ENCODE results near the gene PTPRR.
A peak's percentile ranks its signal among the peaks of the same experiment; 100 is the strongest.

Gene PTPRR

DNA sequence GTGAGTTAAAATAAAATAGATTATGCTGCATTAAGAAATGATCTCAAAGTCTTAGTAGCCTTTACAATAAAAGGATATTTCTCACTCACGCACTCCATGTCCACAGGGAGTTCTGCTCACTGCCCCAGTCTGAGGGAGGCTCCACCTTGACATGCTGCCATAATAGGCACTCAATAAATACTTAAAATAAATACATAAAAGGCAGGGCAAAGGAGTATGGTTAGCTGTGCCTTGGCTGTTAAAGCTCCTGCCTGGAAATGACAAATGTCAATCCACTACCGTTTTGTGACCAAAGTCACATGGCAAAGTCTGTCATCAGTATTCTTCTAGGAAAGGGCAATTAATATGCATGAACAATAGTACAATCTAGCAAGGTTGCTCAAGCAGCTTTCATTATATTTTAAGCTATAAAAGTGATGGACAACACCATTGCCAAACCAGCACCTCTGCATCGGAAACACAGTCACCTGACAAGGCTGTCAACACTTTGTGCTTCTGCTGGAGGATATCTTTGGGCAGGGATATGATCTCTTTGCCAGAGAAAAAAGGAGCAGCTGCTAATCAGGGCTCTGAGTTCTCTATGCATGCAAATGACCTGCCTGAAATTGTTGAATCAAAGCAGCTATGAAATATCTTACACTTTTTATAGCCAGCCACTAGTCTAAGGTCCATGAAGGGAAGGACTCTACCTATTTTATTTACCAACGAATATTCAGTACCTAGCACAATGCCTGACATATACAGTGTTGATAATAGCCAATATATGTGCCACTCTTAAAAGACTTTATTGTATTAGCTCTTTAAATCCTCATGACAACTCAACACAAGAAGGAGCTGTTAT is 90.1 kb downstream of the PTPRR start:
- H3K4me3 ChIP-seq (ENCODE audit: low read depth, low read length), result no peak overlapping the region
- TF ChIP-seq, protein P1, sequence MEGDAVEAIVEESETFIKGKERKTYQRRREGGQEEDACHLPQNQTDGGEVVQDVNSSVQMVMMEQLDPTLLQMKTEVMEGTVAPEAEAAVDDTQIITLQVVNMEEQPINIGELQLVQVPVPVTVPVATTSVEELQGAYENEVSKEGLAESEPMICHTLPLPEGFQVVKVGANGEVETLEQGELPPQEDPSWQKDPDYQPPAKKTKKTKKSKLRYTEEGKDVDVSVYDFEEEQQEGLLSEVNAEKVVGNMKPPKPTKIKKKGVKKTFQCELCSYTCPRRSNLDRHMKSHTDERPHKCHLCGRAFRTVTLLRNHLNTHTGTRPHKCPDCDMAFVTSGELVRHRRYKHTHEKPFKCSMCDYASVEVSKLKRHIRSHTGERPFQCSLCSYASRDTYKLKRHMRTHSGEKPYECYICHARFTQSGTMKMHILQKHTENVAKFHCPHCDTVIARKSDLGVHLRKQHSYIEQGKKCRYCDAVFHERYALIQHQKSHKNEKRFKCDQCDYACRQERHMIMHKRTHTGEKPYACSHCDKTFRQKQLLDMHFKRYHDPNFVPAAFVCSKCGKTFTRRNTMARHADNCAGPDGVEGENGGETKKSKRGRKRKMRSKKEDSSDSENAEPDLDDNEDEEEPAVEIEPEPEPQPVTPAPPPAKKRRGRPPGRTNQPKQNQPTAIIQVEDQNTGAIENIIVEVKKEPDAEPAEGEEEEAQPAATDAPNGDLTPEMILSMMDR (IDR thresholded peaks at IDR 0.05; ENCODE audit: low read depth, low read length, missing control alignments), result no peak
- in situ Hi-C loops (cut with HindIII; ENCODE audit: low sequenced_read_pairs), result loop anchor here (5.0 kb wide), 1 partner anchor 107 kb away; no protein-coding TSS in a partner anchor
- DNase-seq (ENCODE audit: low read depth), result no peak

DNA sequence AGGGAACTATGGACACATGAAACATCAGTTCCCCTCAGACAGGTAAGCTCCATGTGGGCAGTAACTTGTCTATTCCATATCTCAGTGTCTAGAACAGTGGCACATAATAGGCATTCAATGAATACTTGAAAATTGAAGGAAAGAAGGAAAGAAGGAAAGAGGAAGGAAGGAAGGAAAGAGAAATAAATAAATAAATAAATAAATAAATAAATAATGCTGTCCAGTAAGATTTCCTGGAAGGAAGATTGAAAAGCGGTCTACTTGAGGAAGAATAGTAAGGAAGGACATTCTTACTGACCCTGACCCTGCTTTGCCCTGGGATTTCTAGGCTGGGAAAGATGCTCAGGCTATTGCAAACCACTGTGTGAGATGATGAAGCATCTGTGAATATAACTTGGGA is 91.5 kb downstream of the PTPRR start:
- TF ChIP-seq, protein P1 (IDR thresholded peaks at IDR 0.05; ENCODE audit: low read depth, low read length, missing control alignments), result no peak
- no peak overlapping the region for H3K4me3 ChIP-seq (ENCODE audit: low read depth, low read length)
- DNase-seq (ENCODE audit: low read depth), result no peak
- in situ Hi-C loops (cut with HindIII; ENCODE audit: low sequenced_read_pairs), result no loop called here

DNA sequence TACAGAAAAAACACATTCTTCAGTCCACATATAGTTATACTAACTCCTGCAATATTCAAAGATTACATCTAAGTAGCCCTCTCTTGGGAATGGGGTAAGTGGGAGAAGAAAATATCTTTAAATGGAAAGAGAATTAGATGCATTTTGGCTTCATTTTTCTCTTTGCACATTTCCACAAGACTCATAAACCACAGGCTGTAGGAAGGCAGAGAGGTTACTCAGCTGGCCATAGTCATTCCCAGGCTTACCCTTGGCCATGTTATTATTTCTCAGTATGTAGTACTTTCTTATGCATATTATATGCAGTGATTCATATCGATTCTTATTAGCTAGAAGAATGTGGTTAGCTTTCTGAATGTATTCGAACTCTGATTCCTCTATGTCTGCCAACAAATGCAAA is 92.2 kb downstream of the PTPRR start:
- peak; percentile 63 for DNase-seq (ENCODE audit: low read depth)
- in situ Hi-C loops (cut with HindIII; ENCODE audit: low sequenced_read_pairs), result no loop called here
- H3K4me3 ChIP-seq (ENCODE audit: low read depth, low read length), result no peak overlapping the region
- TF ChIP-seq, protein P1 (IDR thresholded peaks at IDR 0.05; ENCODE audit: low read depth, low read length, missing control alignments), result no peak

DNA sequence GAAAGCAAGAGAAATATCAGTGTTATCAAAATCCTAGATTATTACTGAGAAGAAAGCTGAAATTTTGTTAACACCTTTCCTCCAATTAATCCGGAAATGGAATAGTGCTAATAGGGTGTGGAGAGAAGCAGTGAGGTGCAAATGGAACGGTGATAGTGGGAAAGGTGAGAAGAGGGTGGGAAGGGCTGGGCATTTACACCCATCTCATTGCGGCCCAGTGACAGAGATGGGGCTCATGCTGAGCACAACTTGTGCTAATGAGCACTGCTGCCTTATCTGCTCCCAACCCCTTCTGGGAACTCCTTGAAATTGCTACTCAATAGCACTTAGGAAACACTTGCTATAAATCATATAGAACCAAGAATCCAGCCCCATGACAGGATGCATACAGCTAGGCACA is 94.4 kb downstream of the PTPRR start:
- H3K4me3 ChIP-seq (ENCODE audit: low read depth, low read length), result no peak overlapping the region
- in situ Hi-C loops (cut with HindIII; ENCODE audit: low sequenced_read_pairs), result no loop called here
- TF ChIP-seq, protein P1 (IDR thresholded peaks at IDR 0.05; ENCODE audit: low read depth, low read length, missing control alignments), result no peak
- no peak for DNase-seq (ENCODE audit: low read depth)

DNA sequence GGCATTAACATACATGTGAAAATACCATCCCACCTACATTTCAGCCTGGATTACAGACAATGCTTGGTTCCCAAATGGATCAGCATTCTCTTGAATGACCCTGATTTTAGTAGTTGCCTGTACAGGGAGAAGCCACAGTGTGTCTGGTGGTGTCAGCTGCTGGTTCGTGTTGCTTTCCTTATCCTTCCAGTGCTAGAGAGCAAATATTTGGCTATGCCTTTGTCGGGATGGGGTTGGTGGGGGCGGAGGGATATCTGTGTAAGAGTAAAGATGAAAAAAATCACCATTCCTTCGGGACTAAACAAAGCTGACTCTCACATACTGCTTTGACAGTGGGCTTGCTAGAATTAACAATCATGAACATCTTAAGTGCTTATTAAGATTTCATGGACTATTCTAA is 96.0 kb downstream of the PTPRR start:
- no peak overlapping the region for H3K4me3 ChIP-seq (ENCODE audit: low read depth, low read length)
- in situ Hi-C loops (cut with HindIII; ENCODE audit: low sequenced_read_pairs), result no loop called here
- TF ChIP-seq, protein P1 (IDR thresholded peaks at IDR 0.05; ENCODE audit: low read depth, low read length, missing control alignments), result no peak
- no peak for DNase-seq (ENCODE audit: low read depth)

DNA sequence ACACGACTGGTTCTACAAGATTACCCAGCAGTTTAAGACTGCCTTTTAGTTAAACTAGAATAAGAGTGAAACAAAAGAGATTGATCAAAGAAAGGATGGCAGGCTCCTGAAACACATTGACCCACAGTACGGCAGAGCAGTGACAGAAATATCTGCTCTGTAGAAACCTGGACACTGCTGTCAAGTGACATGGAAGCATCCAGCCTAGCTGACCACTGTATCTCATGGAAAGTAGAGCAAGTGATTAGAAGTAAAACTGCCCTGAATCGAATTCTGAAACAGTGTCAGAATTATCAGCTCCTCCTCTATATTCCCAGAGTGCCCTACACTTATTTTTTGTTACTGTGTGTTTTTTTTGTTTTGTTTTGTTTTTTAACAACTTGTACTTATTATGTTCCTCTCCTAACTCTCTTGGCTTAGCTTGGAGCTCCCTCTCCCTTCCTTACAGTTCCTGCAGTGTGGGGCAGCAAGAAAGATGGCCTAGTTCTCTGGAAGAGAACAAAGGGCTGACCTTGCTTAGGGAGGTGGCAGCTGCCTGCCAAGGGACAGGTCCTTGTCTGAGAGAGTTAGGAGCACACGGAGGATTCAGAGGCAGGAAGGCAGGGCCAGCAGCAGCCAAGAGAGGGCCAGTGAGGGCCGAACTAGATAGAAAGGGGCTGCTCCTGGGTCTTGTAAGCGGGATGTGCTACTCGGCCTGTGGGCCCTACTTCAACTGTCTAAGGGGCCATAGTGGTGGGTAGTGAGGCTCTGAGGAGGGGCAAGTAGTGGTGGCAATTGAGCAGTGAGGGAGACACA is 97.2 kb downstream of the PTPRR start:
- TF ChIP-seq, protein P1 (IDR thresholded peaks at IDR 0.05; ENCODE audit: low read depth, low read length, missing control alignments), result no peak
- in situ Hi-C loops (cut with HindIII; ENCODE audit: low sequenced_read_pairs), result no loop called here

More for the DNA sequence above, 97.2 kb downstream of the PTPRR start:
- DNase-seq (ENCODE audit: low read depth), result no peak
- no peak overlapping the region for H3K4me3 ChIP-seq (ENCODE audit: low read depth, low read length)
